ENCODE results near the gene TMEM131. TPM values are rescaled to one million over a fixed set of nuclear protein-coding genes. Genes with fewer than 3 reads are reported as not detected.

The TMEM131 gene
- total RNA-seq, 2 experiments from 2014 or later: 17.4 to 32.3 TPM

- Histone ChIP-seq H3K9me2 (ENCODE audit: insufficient read depth, low read length) (no peaks in the 10 kb centered on the region; the same call in 1 of the 2 replicates), H3K4me3 (ENCODE audit: low read depth, low read length, poor library complexity, severe bottlenecking) (no peak overlapping the region), H3K79me2 (ENCODE audit: insufficient read depth, low read depth, low read length) (no peaks in the 10 kb centered on the region), H3K4me1 (ENCODE audit: insufficient read depth, low read length, poor library complexity, severe bottlenecking) (no peaks in the 10 kb centered on the region), H3K4me2 (ENCODE audit: low read length) (no peak overlapping the region), H3K27ac (ENCODE audit: low read depth, low read length, poor library complexity, severe bottlenecking) (no peak overlapping the region), H2AFZ (ENCODE audit: low read length) (no peak overlapping the region), H3K36me3 (ENCODE audit: insufficient read depth, low read length) (no peaks in the 10 kb centered on the region), H3K9me3 (ENCODE audit: low read length) (no peaks in the 10 kb centered on the region), H4K20me1 (ENCODE audit: insufficient read depth, low read length) (no peaks in the 10 kb centered on the region)
- DNase-seq (ENCODE audit: low spot score): no peak
- ChIA-PET POLR2A (interaction anchor here (1.1 kb wide), 1 partner anchor 9 kb away, joined by 3 read pairs; no protein-coding TSS in a partner anchor), CTCF (ENCODE audit: unreplicated experiment) (no interaction called here)
- intact Hi-C loops (cut with micrococcal nuclease; ENCODE audit: unreplicated experiment): no loop called here
- no TSS peak for BruUV-seq (replicated peaks)
- no peak for TF ChIP-seq CTCF (conservative IDR thresholded peaks at IDR 0.05; ENCODE audit: low read length)
- TF ChIP-seq EZH2phosphoT487 (IDR thresholded peaks at IDR 0.05; ENCODE audit: borderline replicate concordance, low read depth, low read length): no peak
Observed at GRCh38 chr2:97781981-97782380, 213.8 kb downstream of the TMEM131 start.

DNA sequence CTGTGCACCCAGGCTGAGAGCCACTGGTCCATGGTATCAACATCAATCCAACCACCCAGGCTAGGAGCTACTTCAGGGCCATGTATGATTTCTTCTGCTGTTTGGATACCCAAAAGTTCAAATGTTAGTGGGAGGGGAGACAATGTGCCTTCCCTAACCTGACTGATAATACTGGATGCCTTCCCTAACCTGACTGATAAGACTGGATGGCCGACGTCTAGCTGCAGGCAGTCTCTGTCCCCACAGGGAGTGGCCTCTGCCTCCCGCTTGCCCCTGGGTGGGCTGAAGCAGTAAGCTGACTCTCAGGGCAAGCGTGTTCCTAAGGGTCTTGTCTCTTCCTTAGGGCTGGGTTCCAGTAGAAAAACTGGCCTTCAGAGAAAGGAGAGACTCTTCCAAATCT is 216.6 kb downstream of the TMEM131 start:
- ChIA-PET CTCF (ENCODE audit: unreplicated experiment) (no interaction called here), POLR2A (no interaction called here)

More for the DNA sequence above, 216.6 kb downstream of the TMEM131 start:
- no peaks in the 10 kb centered on the region for H3K4me1 ChIP-seq (ENCODE audit: insufficient read depth, low read length, poor library complexity, severe bottlenecking)
- DNase-seq (ENCODE audit: low spot score): no peak
- H3K9me2 ChIP-seq (ENCODE audit: insufficient read depth, low read length): no peaks in the 10 kb centered on the region; the same call in 1 of the 2 replicates
- no peak overlapping the region for H3K4me2 ChIP-seq (ENCODE audit: low read length)
- no peaks in the 10 kb centered on the region for H3K79me2 ChIP-seq (ENCODE audit: insufficient read depth, low read depth, low read length)
- BruUV-seq (replicated peaks): no TSS peak
- H3K36me3 ChIP-seq (ENCODE audit: insufficient read depth, low read length): peaks cover 4% of the 10 kb centered on the region; the same call in 1 of the 2 replicates
- TF ChIP-seq EZH2phosphoT487 (IDR thresholded peaks at IDR 0.05; ENCODE audit: borderline replicate concordance, low read depth, low read length) (no peak), CTCF (conservative IDR thresholded peaks at IDR 0.05; ENCODE audit: low read length) (no peak)
- H2AFZ ChIP-seq (ENCODE audit: low read length): no peak overlapping the region
- H3K9me3 ChIP-seq (ENCODE audit: low read length): no peaks in the 10 kb centered on the region
- H4K20me1 ChIP-seq (ENCODE audit: insufficient read depth, low read length): no peaks in the 10 kb centered on the region
- H3K27ac ChIP-seq (ENCODE audit: low read depth, low read length, poor library complexity, severe bottlenecking): no peak overlapping the region
- H3K4me3 ChIP-seq (ENCODE audit: low read depth, low read length, poor library complexity, severe bottlenecking): no peak overlapping the region
- intact Hi-C loops (cut with micrococcal nuclease; ENCODE audit: unreplicated experiment): loop anchor here (10.0 kb wide), 1 partner anchor 606 kb away; no protein-coding TSS in a partner anchor
